ENCODE measurements around the gene PROX2. TPM values are rescaled to one million over a fixed set of nuclear protein-coding genes. Genes with fewer than 3 reads are reported as not detected.
A peak's percentile ranks its signal among the peaks of the same experiment; 100 is the strongest.

PROX2 gene
- total and polyA plus RNA-seq, 4 donors: 0.06 to 3.9 (median 1.3) TPM; not detected in 1

DNA sequence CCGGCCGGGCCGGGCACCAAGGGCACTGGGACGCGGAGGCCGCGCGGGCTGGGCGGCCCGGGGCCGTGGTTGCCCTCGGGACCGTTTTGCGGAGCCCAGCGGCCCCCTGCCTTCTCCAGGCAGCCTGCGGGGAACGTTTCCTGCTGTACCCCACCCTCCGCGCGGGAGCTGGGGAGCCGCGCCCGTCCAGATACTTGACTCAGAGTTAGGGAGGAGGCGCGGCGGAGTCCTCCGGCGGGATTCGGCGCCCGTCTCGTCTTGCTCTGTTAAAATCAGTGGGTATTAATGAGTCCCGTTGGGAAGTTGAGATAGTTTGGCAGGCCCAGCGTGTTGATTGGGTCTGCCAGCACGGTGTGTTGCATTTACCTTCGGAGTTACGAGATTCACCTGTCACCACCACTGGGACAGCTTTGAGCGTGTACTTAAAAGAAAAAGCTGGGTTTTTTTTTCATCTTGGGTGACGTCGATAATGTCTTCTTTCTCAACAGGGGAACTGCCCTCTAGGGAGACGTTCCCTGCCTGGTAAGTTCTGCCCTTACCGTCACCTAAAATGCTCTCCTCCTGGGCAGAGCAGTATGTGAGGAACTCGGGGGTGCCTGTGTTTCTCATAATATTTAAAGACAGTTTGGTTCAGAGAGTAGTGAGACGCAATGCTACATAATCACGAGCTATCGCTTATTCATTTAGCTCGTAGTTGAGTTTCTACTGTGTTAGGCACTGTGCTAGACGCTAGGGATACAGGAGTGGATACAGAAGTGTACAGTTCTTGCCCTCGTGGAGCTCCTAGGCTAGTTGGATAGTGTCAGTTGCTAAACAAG, 6.4 kb upstream of the PROX2 start:
- peaks cover 8% of the 10 kb centered on the region for H3K36me3 ChIP-seq (ENCODE audit: control insufficient read depth, insufficient read depth, low read length)
- H3K4me1 ChIP-seq (ENCODE audit: control insufficient read depth, insufficient read depth, low read length): peaks cover 9% of the 10 kb centered on the region
- 3% methylated on average over 41 of the region's 49 CpGs for WGBS (ENCODE audit: insufficient coverage)
- peak overlapping the region; percentile 93 for H3K4me3 ChIP-seq (ENCODE audit: low read depth, low read length)
- no peaks in the 10 kb centered on the region for H3K27me3 ChIP-seq (ENCODE audit: control insufficient read depth, insufficient read depth, low read length)
- H3K9me3 ChIP-seq (ENCODE audit: control insufficient read depth, insufficient read depth, low read length): no peaks in the 10 kb centered on the region
- H3K27ac ChIP-seq (ENCODE audit: low read depth, low read length): peak overlapping the region; percentile 90
- peak in 1 of 6 donors; percentile 32 for DNase-seq (ENCODE audit: low read depth in 4 of 6, low spot score in 6 of 6)

DNA sequence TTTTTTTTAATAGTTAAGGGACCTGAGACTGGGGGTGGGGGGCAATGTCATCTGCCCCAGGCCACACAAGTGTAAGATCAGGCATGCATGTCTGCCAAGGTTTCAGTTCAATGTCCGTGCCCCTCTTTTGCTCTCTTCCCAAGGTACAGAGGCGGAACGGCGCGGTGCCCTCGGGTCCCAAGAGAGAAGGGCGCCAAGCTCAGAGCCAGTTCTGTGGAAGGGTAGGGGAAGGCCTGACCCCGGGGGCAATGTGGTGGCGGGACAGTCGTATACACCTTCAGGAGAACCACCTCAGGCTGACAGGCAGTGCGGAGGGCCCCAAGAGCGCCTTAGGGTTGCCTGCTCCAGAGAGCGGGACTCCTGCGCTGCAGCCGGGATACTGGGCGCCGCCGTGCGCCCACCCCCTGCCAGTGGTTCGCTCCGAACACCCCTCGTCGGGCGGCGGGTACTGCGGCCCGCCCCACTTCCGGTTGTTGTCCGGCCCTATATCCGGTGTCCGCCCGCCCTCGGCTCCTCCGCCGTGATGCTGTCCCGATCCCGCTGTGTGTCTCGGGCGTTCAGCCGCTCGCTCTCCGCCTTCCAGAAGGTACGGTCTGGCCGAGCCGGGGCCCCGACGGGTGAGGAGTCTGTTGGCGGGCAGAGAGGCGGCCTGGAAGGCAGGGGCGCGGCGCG, 5.6 kb upstream of the PROX2 start, which contains the start of gene DLST:
TSS of gene DLST (plus strand) at position 486 of the 672 bp plus-strand sequence. CDS start at position 524, 38 bp downstream.
- no peaks in the 10 kb centered on the region for H3K9me3 ChIP-seq (ENCODE audit: control insufficient read depth, insufficient read depth, low read length)
- peak within 1 kb of the TSS; percentile 93 for H3K4me3 ChIP-seq (ENCODE audit: low read depth, low read length)
- H3K27me3 ChIP-seq (ENCODE audit: control insufficient read depth, insufficient read depth, low read length): no peaks in the 10 kb centered on the region
- H3K27ac ChIP-seq (ENCODE audit: low read depth, low read length): peak within 1 kb of the TSS; percentile 90
- under 1% methylated on average over 53 of the region's 53 CpGs for WGBS (ENCODE audit: insufficient coverage)
- peaks cover 5% of the 10 kb centered on the region for H3K36me3 ChIP-seq (ENCODE audit: control insufficient read depth, insufficient read depth, low read length)
- DNase-seq (ENCODE audit: low read depth in 4 of 6, low spot score in 6 of 6): peak; percentile 53 to 95 (median 72)
- H3K4me1 ChIP-seq (ENCODE audit: control insufficient read depth, insufficient read depth, low read length): peaks cover 9% of the 10 kb centered on the region

GRCh38 chr14:74879427-74880182, 3.7 kb upstream of the PROX2 start:
- Histone ChIP-seq H3K36me3 (ENCODE audit: control insufficient read depth, insufficient read depth, low read length) (no peaks in the 10 kb centered on the region), H3K27me3 (ENCODE audit: control insufficient read depth, insufficient read depth, low read length) (no peaks in the 10 kb centered on the region), H3K27ac (ENCODE audit: low read depth, low read length) (no peak overlapping the region), H3K9me3 (ENCODE audit: control insufficient read depth, insufficient read depth, low read length) (no peaks in the 10 kb centered on the region), H3K4me1 (ENCODE audit: control insufficient read depth, insufficient read depth, low read length) (peaks cover 14% of the 10 kb centered on the region), H3K4me3 (ENCODE audit: low read depth, low read length) (no peak overlapping the region)
- WGBS (ENCODE audit: insufficient coverage): no CpG with 5 or more reads among the region's 3 CpGs
- no peak for DNase-seq (ENCODE audit: low read depth in 4 of 6, low spot score in 6 of 6)

GRCh38 chr14:74875204-74875603, 741 bp downstream of the PROX2 start:
- no peak overlapping the region for H3K27ac ChIP-seq (ENCODE audit: low read depth, low read length)
- no peaks in the 10 kb centered on the region for H3K9me3 ChIP-seq (ENCODE audit: control insufficient read depth, insufficient read depth, low read length)
- peaks cover 5% of the 10 kb centered on the region for H3K4me1 ChIP-seq (ENCODE audit: control insufficient read depth, insufficient read depth, low read length)
- WGBS (ENCODE audit: insufficient coverage): 88% methylated on average over 3 of the region's 5 CpGs
- H3K27me3 ChIP-seq (ENCODE audit: control insufficient read depth, insufficient read depth, low read length): no peaks in the 10 kb centered on the region
- no peak overlapping the region for H3K4me3 ChIP-seq (ENCODE audit: low read depth, low read length)
- H3K36me3 ChIP-seq (ENCODE audit: control insufficient read depth, insufficient read depth, low read length): no peaks in the 10 kb centered on the region
- DNase-seq (ENCODE audit: low read depth in 4 of 6, low spot score in 6 of 6): no peak

- Histone ChIP-seq H3K27me3 (ENCODE audit: control insufficient read depth, insufficient read depth, low read length) (no peaks in the 10 kb centered on the region), H3K4me1 (ENCODE audit: control insufficient read depth, insufficient read depth, low read length) (peaks cover 5% of the 10 kb centered on the region), H3K9me3 (ENCODE audit: control insufficient read depth, insufficient read depth, low read length) (no peaks in the 10 kb centered on the region), H3K36me3 (ENCODE audit: control insufficient read depth, insufficient read depth, low read length) (no peaks in the 10 kb centered on the region), H3K4me3 (ENCODE audit: low read depth, low read length) (no peak overlapping the region), H3K27ac (ENCODE audit: low read depth, low read length) (no peak overlapping the region)
- 94% methylated on average over 2 of the region's 4 CpGs for WGBS (ENCODE audit: insufficient coverage)
- no peak for DNase-seq (ENCODE audit: low read depth in 4 of 6, low spot score in 6 of 6)
Measured at GRCh38 chr14:74871819-74872218, 4.1 kb downstream of the PROX2 start.

DNA sequence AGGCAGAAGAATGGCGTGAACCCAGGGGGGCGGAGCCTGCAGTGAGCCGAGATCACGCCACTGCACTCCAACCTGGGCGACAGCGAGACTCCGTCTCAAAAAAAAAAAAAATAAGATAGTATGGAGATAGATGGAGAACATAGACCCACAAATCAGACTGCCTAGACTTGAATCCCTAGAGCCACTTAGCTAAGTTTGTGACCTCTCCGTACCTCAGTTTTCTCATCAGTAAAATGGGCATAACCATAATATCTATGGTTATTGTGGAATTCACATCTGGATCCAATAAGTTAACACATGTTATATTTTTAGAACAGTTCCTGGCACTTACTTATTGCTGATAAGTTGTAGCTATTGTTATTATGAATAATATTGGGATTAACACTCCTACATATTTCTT, 7.2 kb downstream of the PROX2 start:
- H3K27me3 ChIP-seq (ENCODE audit: control insufficient read depth, insufficient read depth, low read length): no peaks in the 10 kb centered on the region
- H3K36me3 ChIP-seq (ENCODE audit: control insufficient read depth, insufficient read depth, low read length): no peaks in the 10 kb centered on the region
- no peak for DNase-seq (ENCODE audit: low read depth in 4 of 6, low spot score in 6 of 6)
- WGBS (ENCODE audit: insufficient coverage): 98% methylated on average over 7 of the region's 8 CpGs
- H3K4me1 ChIP-seq (ENCODE audit: control insufficient read depth, insufficient read depth, low read length): no peaks in the 10 kb centered on the region
- H3K4me3 ChIP-seq (ENCODE audit: low read depth, low read length): no peak overlapping the region
- H3K9me3 ChIP-seq (ENCODE audit: control insufficient read depth, insufficient read depth, low read length): no peaks in the 10 kb centered on the region
- no peak overlapping the region for H3K27ac ChIP-seq (ENCODE audit: low read depth, low read length)

DNA sequence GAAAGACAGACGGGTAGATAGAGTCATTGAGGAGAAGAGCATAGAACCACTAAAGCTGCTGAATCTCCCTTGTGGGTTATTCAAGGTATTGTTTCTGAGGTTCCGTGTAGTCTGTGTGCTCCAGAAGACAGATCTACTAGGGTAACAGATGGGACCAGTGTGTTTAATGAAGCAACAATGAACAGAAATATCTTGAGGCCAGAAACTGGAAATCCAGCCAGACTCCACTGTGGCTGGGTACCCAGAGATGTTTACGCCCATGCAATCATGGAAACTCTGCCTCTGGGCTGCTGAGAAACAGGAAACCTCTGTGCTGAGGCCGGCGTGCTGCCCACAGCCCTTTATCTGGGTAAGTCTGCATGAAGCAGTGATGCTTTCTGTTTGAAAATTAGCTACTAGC, 8.3 kb downstream of the PROX2 start:
- DNase-seq (ENCODE audit: low read depth in 4 of 6, low spot score in 6 of 6): peak in 2 of 6 donors; percentile 46 to 53
- 62% methylated on average over 3 of the region's 5 CpGs for WGBS (ENCODE audit: insufficient coverage)
- Histone ChIP-seq H3K9me3 (ENCODE audit: control insufficient read depth, insufficient read depth, low read length) (no peaks in the 10 kb centered on the region), H3K27ac (ENCODE audit: low read depth, low read length) (no peak overlapping the region), H3K36me3 (ENCODE audit: control insufficient read depth, insufficient read depth, low read length) (no peaks in the 10 kb centered on the region), H3K4me3 (ENCODE audit: low read depth, low read length) (no peak overlapping the region), H3K27me3 (ENCODE audit: control insufficient read depth, insufficient read depth, low read length) (no peaks in the 10 kb centered on the region), H3K4me1 (ENCODE audit: control insufficient read depth, insufficient read depth, low read length) (no peaks in the 10 kb centered on the region)

- Histone ChIP-seq H3K36me3 (ENCODE audit: control insufficient read depth, insufficient read depth, low read length) (no peaks in the 10 kb centered on the region), H3K9me3 (ENCODE audit: control insufficient read depth, insufficient read depth, low read length) (no peaks in the 10 kb centered on the region), H3K27me3 (ENCODE audit: control insufficient read depth, insufficient read depth, low read length) (no peaks in the 10 kb centered on the region), H3K4me3 (ENCODE audit: low read depth, low read length) (no peak overlapping the region), H3K27ac (ENCODE audit: low read depth, low read length) (no peak overlapping the region), H3K4me1 (ENCODE audit: control insufficient read depth, insufficient read depth, low read length) (no peaks in the 10 kb centered on the region)
- 75% methylated on average over 3 of the region's 3 CpGs for WGBS (ENCODE audit: insufficient coverage)
- no peak for DNase-seq (ENCODE audit: low read depth in 4 of 6, low spot score in 6 of 6)
Measured at GRCh38 chr14:74866708-74867389, 9.1 kb downstream of the PROX2 start.

GRCh38 chr14:74865156-74865555, 10.8 kb downstream of the PROX2 start:
- H3K27ac ChIP-seq (ENCODE audit: low read depth, low read length): no peak overlapping the region
- no peaks in the 10 kb centered on the region for H3K36me3 ChIP-seq (ENCODE audit: control insufficient read depth, insufficient read depth, low read length)
- H3K4me3 ChIP-seq (ENCODE audit: low read depth, low read length): no peak overlapping the region
- WGBS (ENCODE audit: insufficient coverage): no CpG with 5 or more reads among the region's 5 CpGs
- no peaks in the 10 kb centered on the region for H3K9me3 ChIP-seq (ENCODE audit: control insufficient read depth, insufficient read depth, low read length)
- no peaks in the 10 kb centered on the region for H3K4me1 ChIP-seq (ENCODE audit: control insufficient read depth, insufficient read depth, low read length)
- DNase-seq (ENCODE audit: low read depth in 4 of 6, low spot score in 6 of 6): peak in 1 of 6 donors; percentile 43
- H3K27me3 ChIP-seq (ENCODE audit: control insufficient read depth, insufficient read depth, low read length): no peaks in the 10 kb centered on the region

All from spinal cord (tissue), 10 donors.